22Rv1 (cell line): ENCODE measurements around the gene SCGB2A2.
A peak's percentile ranks its signal among the peaks of the same experiment; 100 is the strongest.

Experiments used
- H3K27ac ChIP-seq: fragments of 450-650 bp; 2 replicates; pipeline ENCODE4 v1.5.1; 2017
- ZFX ChIP-seq: fragments of 450-650 bp; IDR thresholded peaks from 2 replicates; pipeline ENCODE4 v1.6.1; 2017; ENCODE audit warnings: antibody characterized with exemption, borderline replicate concordance
- TF ChIP-seq, protein P1 (sequence below): fragments of 450-650 bp; IDR thresholded peaks from 2 replicates; pipeline ENCODE4 v1.5.1; 2017; ENCODE audit warnings: mild to moderate bottlenecking

SCGB2A2 gene

DNA sequence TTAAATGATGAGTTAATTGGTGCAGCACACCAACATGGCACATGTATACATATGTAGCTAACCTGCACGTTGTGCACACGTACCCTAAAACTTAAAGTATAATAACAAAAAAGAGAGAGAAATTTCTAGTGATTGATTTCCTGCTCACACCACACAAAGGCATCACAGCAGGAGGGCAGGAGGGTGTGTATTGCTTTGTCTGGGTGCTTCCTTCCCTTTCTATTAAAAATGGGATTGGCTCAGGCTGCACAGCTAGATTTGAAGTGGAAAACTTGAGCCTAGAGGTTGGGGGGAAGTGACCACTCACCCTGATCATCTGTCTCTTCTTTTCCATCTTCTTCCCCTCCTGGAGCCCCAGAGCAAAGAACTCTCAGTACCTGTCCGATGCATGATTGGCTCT, 28.9 kb upstream of the SCGB2A2 start:
- H3K27ac ChIP-seq, result peak overlapping the region; percentile 71
- no peak for TF ChIP-seq ZFX
- TF ChIP-seq, protein P1, sequence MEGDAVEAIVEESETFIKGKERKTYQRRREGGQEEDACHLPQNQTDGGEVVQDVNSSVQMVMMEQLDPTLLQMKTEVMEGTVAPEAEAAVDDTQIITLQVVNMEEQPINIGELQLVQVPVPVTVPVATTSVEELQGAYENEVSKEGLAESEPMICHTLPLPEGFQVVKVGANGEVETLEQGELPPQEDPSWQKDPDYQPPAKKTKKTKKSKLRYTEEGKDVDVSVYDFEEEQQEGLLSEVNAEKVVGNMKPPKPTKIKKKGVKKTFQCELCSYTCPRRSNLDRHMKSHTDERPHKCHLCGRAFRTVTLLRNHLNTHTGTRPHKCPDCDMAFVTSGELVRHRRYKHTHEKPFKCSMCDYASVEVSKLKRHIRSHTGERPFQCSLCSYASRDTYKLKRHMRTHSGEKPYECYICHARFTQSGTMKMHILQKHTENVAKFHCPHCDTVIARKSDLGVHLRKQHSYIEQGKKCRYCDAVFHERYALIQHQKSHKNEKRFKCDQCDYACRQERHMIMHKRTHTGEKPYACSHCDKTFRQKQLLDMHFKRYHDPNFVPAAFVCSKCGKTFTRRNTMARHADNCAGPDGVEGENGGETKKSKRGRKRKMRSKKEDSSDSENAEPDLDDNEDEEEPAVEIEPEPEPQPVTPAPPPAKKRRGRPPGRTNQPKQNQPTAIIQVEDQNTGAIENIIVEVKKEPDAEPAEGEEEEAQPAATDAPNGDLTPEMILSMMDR, result no peak

DNA sequence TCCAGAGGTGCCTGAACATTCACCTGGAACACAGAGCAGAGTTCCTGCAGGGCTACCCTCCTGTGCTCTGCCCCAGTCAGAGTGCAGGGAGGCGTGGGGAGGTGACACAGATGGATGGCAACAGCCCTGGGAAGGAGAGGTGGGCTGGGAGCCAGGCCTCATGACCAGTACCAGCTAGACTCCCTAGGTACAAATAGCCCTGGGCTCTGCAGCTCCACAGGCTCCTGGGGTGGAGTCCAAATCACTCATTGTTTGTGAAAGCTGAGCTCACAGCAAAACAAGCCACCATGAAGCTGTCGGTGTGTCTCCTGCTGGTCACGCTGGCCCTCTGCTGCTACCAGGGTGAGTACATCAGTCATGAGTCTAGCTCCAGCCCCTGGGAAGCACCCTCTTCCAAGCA, 27.9 kb upstream of the SCGB2A2 start, which contains the start of gene SCGB1D2:
TSS of gene SCGB1D2 (plus strand) at position 219 of the 400 bp plus-strand sequence. CDS start at position 288, 69 bp downstream.
- TF ChIP-seq ZFX, result no peak
- TF ChIP-seq, protein P1, result peak; percentile 29; the same call in 1 of the 2 replicates
- H3K27ac ChIP-seq, result peak within 1 kb of the TSS; percentile 71

DNA sequence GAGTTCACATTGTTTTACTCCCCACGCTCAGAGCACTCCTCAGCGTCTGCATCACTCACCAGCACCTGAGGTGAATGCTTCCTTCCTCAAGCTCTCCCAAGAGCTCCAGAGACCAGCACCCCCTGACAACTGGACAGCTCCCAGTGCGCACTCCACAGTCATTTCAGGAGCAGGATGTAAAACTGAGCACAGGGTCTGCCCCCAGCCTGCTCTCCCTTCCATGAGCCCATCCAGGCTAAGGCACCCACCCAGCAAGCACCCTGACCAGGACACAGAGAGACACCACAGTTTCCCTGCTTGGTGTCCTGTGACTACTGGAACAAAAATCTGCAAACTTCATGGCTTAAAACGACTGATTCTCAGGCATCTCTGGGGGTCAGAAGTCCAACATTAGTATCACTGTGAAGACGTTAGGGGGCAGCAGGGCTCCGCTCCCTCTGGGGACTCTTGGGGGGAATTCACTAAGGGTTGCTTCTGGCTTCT, 24.6 kb upstream of the SCGB2A2 start:
- no peak overlapping the region for H3K27ac ChIP-seq
- TF ChIP-seq, protein P1, result no peak
- no peak for TF ChIP-seq ZFX

DNA sequence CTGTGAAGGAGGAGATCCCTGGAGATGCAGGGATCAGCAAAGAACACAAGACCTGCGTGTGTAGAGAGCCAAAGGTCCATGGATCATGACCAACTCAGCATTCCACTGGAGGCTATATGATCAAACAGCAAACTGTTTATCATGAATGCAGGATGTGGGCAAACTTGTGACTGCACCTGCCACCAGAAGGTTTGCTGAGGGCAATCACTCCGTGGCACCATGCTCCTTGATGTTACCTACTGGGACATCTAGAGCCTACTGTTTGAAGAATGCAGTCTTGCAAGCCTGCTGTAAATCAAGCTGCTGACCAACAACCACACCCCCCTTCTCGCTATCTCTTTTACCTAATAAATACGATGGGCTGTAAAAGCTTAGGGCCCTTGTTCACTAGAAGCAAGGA, 18.3 kb upstream of the SCGB2A2 start:
- TF ChIP-seq ZFX, result no peak
- TF ChIP-seq, protein P1, result no peak
- H3K27ac ChIP-seq, result no peak overlapping the region

DNA sequence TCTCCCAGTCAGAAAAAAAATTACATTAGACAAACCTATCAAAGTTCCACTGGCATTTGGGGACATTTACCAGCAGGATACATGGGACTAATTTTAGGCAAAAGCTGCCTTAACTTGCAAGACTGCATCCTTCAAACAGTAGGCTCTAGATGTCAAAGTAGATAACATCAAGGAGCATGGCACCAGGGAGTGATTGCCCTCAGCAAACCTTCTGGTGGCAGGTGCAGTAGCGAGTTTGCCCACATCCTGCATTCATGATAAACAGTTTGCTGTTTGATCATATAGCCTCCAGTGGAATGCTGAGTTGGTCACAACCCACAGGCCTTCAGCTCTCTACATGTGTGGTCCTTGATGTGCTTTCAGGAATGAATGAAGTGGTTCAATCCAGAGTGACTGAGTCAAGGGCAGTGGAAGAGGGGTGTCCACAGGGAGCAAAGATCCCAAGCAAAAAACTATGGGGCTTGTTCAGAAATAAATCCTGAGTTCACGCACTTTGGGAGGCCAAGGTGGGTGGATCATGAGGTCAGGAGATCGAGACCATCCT, 15.9 kb upstream of the SCGB2A2 start:
- no peak overlapping the region for H3K27ac ChIP-seq
- TF ChIP-seq, protein P1, result no peak
- TF ChIP-seq ZFX, result no peak

DNA sequence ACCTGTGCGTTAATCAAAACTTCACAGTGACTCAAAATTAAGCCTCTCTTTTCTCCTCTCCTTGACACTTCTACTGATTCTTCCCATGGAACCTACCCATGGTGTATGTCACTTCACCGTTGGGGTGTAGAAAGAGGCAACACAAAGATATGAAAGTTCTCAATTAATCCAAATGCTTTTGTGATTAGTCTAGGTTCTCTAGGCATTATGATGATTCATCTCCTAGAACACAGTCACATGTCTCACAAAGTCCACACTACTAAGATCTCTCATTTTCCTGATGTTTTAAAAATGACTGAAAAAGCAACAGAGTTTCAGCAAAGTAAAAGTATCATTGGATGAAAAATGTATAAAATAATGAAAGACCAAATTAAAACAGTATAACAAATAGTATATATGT, 13.7 kb upstream of the SCGB2A2 start:
- TF ChIP-seq ZFX, result no peak
- TF ChIP-seq, protein P1, result no peak
- no peak overlapping the region for H3K27ac ChIP-seq

DNA sequence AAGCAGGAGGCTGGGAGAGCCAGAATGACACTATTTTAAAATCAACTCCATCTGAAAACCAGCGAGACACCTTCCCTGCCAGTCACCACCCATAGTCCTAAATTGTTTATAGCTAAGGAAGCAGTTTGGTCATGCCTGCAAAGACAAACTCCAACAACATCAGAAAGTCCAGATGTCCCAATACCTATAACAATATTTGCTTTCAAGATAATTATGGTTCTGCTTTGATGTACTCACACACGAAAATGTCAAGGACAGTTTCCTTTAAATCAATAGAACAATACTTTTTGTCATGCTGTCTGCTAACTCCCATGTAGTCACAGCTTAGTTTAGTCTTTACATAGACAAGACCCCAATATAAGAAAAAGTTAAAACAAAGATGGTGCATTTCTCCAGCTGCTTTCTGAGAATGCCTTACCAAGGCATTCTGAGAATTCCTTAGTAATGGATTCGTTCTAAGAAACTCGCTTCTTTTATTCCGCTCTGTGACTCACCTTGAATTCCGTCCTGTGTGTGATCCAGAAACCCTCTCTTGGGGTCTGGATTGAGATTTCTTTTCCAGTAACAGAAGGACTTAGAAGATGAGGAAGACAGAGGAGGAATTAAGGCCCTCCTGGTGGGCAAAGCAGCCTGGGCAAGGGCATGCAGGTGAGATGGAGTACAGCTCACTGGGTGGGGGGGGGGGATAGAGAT, 9.6 kb upstream of the SCGB2A2 start:
- no peak for TF ChIP-seq ZFX
- TF ChIP-seq, protein P1, result no peak
- no peak overlapping the region for H3K27ac ChIP-seq
